Sciatic nerve (tissue), 2 donors: ENCODE measurements around the gene CLDN17. TPM values are rescaled to one million over a fixed set of nuclear protein-coding genes. Genes with fewer than 3 reads are reported as not detected.

Experiments
- ATAC-seq: fragments of 200-7000 bp; cut with Tn5 transposase; one replicate; pipeline ENCODE4 v1.9.1; 2020; ENCODE audit warnings: mild to moderate bottlenecking, moderate library complexity
- DNase-seq: peaks from one replicate; pipeline ENCODE4 v3.0.0-alpha.2; 2020; ENCODE audit warnings: low spot score
- intact Hi-C: fragments of 100-400 bp; cut with DNase I; formaldehyde crosslinking; loops from one replicate; pipeline ENCODE4 v1.14.2; 2022
- total RNA-seq: library from RNA; stranded (reverse); fragmentation: NEBNext Ultra II Directional; extraction: Animal tissue kit (Norgen Biotek cat#: 25700); gene quantifications from one replicate; pipeline ENCODE4 v1.2.1, GENCODE V29; 2021
- donor health status: DM: no; HTN: no; CAD: no.
- donor health status: DM: no; HTN: no; CAD: no.

CLDN17 gene
- total RNA-seq, 1 donor from 2014 or later: not detected

DNA sequence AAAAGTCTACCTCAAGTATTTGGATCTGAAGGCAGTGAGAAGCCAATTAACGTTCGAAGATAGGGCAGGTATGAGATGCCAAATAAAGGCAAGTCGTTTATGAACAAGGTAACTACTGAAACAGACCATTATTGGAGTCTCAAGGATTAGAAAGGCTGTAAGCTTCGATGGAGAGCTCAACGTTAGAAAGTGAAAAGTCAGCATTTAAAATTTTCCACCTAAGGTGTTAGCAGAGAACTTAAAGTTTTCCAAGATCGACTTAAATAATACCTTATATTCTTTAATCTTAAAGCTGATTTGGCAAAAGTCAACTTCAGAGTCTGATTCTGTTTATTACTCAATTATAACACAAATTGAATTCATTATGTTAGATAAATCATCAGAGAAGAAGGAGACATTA, 28.1 kb downstream of the CLDN17 start:
- ATAC-seq (no peak), DNase-seq (no peak)
- intact Hi-C loops: no loop called here

GRCh38 chr21:30129246-30129645, 37.4 kb downstream of the CLDN17 start:
- no peak for DNase-seq
- no peak for ATAC-seq
- intact Hi-C loops: no loop called here

DNA sequence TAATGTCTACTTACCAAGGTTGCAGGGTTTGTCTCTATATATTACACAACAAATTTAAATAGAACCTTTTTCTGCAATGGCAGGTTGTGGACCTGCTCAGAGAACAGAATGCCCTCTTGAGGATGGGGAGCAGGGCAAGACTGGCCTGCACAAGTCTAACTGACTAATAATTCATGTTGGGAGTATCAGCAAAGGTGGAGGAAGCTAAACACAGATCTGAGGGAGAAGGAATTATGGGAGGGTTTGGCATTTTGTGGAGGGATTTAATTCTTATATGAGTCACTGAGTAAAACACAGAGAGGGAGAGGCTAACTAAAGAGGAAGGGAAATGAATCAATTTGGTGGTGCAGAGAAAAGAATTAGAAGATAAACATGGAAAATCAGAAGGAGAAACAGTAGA, 40.0 kb downstream of the CLDN17 start:
- no peak for DNase-seq
- intact Hi-C loops: no loop called here
- ATAC-seq: no peak

DNA sequence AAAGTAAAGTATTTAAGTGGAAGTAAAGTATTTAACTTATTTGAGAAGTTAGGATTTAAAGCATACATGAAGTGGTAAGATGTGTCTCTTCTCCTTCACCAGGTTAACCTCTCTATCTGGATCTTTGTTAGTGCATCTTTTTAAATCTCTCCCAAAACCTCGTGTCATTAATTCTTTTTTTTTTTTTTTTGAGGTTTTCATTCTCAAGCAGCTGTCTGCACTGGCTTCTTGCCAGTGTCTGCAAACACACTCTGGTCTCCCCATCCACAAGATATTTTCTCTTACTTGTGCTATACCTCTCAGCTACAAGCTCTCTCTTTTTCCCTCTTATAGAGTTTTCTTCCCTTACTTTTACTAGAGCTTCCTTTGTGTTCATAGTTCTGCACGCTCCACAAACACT, 49.0 kb downstream of the CLDN17 start:
- DNase-seq (no peak), ATAC-seq (no peak)
- intact Hi-C loops: no loop called here

DNA sequence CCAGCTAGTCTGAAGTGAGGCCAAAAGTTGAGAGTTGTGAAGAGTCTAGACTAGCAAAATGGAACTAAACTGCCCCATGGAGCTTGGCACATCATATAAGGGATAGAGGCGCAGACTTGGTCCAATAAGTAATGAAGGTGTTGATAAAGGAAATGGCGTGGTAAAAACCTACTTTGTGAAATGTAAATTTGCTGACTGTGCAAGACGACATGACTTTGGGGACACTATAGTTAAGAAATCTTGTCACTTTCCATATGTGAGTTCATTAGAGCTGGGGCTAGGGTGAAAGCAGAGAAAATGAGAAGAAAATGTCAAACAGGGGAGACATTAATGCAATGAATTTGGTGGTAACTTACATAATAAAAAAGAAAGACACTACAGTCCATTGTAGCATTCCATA, 50.1 kb downstream of the CLDN17 start:
- DNase-seq: no peak
- ATAC-seq: no peak
- intact Hi-C loops: no loop called here

Other genes with a start within 250 kb of the CLDN17 start
- 4.6 TPM for gene GRIK1, start 226.8 kb downstream of the CLDN17 start, total RNA-seq
- not detected for gene CLDN8, start 49.3 kb upstream of the CLDN17 start, total RNA-seq
- not detected for gene KRTAP24-1, start 116.1 kb upstream of the CLDN17 start, total RNA-seq
- not detected for gene KRTAP25-1, start 122.7 kb upstream of the CLDN17 start, total RNA-seq
- not detected for gene KRTAP26-1, start 153.5 kb upstream of the CLDN17 start, total RNA-seq
- gene KRTAP27-1, start 170.9 kb upstream of the CLDN17 start, total RNA-seq: not detected
- not detected for gene KRTAP23-1, start 181.8 kb upstream of the CLDN17 start, total RNA-seq
- gene KRTAP13-2, start 205.5 kb upstream of the CLDN17 start, total RNA-seq: not detected
- gene KRTAP13-1, start 229.2 kb upstream of the CLDN17 start, total RNA-seq: not detected